ENCODE data around the gene SCYL1. TPM values are rescaled to one million over a fixed set of nuclear protein-coding genes. Genes with fewer than 3 reads are reported as not detected.

The SCYL1 gene
- total and polyA plus RNA-seq, 2 experiments from 2014 or later, result 83.9 to 167 TPM

GRCh38 chr11:65539744-65540289 lies 14.9 kb downstream of the SCYL1 start:
- no peaks in the 10 kb centered on the region for H3K9me3 ChIP-seq (ENCODE audit: low read depth)
- no peaks in the 10 kb centered on the region for H3K27me3 ChIP-seq
- H3K4me3 ChIP-seq, result no peak overlapping the region
- peak overlapping the region; percentile 94 for H3K4me2 ChIP-seq
- peaks cover 24% of the 10 kb centered on the region for H3K4me1 ChIP-seq (ENCODE audit: insufficient read depth)
- H3K27ac ChIP-seq, result peak overlapping the region; percentile 71
- DNase-seq (ENCODE audit: low spot score), result no peak
- TF ChIP-seq EZH2phosphoT487 (IDR thresholded peaks at IDR 0.05; ENCODE audit: low read depth, severe bottlenecking, unreplicated experiment), result no peak
- no peak for TF ChIP-seq EZH2 (IDR thresholded peaks at IDR 0.05; ENCODE audit: borderline replicate concordance)
- TF ChIP-seq CTCF (IDR thresholded peaks at IDR 0.05; ENCODE audit: poor library complexity), result no peak
- H3K79me2 ChIP-seq, result peaks cover 4% of the 10 kb centered on the region
- H3K36me3 ChIP-seq (replicated peaks; ENCODE audit: insufficient read depth, low read depth), result no peaks in the 10 kb centered on the region
- peaks cover 23% of the 10 kb centered on the region for H4K20me1 ChIP-seq (ENCODE audit: insufficient read depth, poor library complexity, severe bottlenecking)
- WGBS (ENCODE audit: low lambda C conversion rate, missing lambda C conversion rate), result 21% methylated on average over 31 of the region's 60 CpGs
- peak overlapping the region; percentile 34 for H2AFZ ChIP-seq
- no peaks in the 10 kb centered on the region for H3K9me2 ChIP-seq (replicated peaks; ENCODE audit: insufficient read depth)

- no peaks in the 10 kb centered on the region for H3K27me3 ChIP-seq
- H3K79me2 ChIP-seq, result peaks cover 9% of the 10 kb centered on the region
- peak; percentile 93 for TF ChIP-seq CTCF (IDR thresholded peaks at IDR 0.05; ENCODE audit: poor library complexity)
- TF ChIP-seq EZH2 (IDR thresholded peaks at IDR 0.05; ENCODE audit: borderline replicate concordance), result no peak
- DNase-seq (ENCODE audit: low spot score), result peak; percentile 94
- WGBS (ENCODE audit: low lambda C conversion rate, missing lambda C conversion rate), result 2% methylated on average over 42 of the region's 78 CpGs
- no peaks in the 10 kb centered on the region for H3K36me3 ChIP-seq (replicated peaks; ENCODE audit: insufficient read depth, low read depth)
- H3K27ac ChIP-seq, result peak overlapping the region; percentile 71
- H3K4me2 ChIP-seq, result peak overlapping the region; percentile 94
- no peaks in the 10 kb centered on the region for H3K9me3 ChIP-seq (ENCODE audit: low read depth)
- no peak overlapping the region for H2AFZ ChIP-seq
- no peaks in the 10 kb centered on the region for H3K9me2 ChIP-seq (replicated peaks; ENCODE audit: insufficient read depth)
- peak overlapping the region; percentile 28 for H3K4me3 ChIP-seq
- peaks cover 24% of the 10 kb centered on the region for H3K4me1 ChIP-seq (ENCODE audit: insufficient read depth)
- peaks cover 23% of the 10 kb centered on the region for H4K20me1 ChIP-seq (ENCODE audit: insufficient read depth, poor library complexity, severe bottlenecking)
These were observed 15.6 kb downstream of the SCYL1 start for GRCh38 chr11:65540290-65541092.

GRCh38 chr11:65541093-65541982 lies 16.5 kb downstream of the SCYL1 start:
- H3K27ac ChIP-seq, result peak overlapping the region; percentile 71
- TF ChIP-seq CTCF (IDR thresholded peaks at IDR 0.05; ENCODE audit: poor library complexity), result no peak
- TF ChIP-seq EZH2phosphoT487 (IDR thresholded peaks at IDR 0.05; ENCODE audit: low read depth, severe bottlenecking, unreplicated experiment), result no peak
- TF ChIP-seq EZH2 (IDR thresholded peaks at IDR 0.05; ENCODE audit: borderline replicate concordance), result no peak
- WGBS (ENCODE audit: low lambda C conversion rate, missing lambda C conversion rate), result 58% methylated on average over 17 of the region's 18 CpGs
- no peaks in the 10 kb centered on the region for H3K9me3 ChIP-seq (ENCODE audit: low read depth)
- peaks cover 23% of the 10 kb centered on the region for H4K20me1 ChIP-seq (ENCODE audit: insufficient read depth, poor library complexity, severe bottlenecking)
- DNase-seq (ENCODE audit: low spot score), result no peak
- no peaks in the 10 kb centered on the region for H3K27me3 ChIP-seq
- no peaks in the 10 kb centered on the region for H3K9me2 ChIP-seq (replicated peaks; ENCODE audit: insufficient read depth)
- H3K4me1 ChIP-seq (ENCODE audit: insufficient read depth), result peaks cover 24% of the 10 kb centered on the region
- H3K79me2 ChIP-seq, result peaks cover 9% of the 10 kb centered on the region
- peak overlapping the region; percentile 94 for H3K4me2 ChIP-seq
- H2AFZ ChIP-seq, result no peak overlapping the region
- no peak overlapping the region for H3K4me3 ChIP-seq
- H3K36me3 ChIP-seq (replicated peaks; ENCODE audit: insufficient read depth, low read depth), result no peaks in the 10 kb centered on the region

Measured in hepatocyte (in vitro differentiated cells).